Left hindlimb (tissue), 1 donor: ENCODE results near the gene NMRK2.
A peak's percentile ranks its signal among the peaks of the same experiment; 100 is the strongest.
"Not testable (repeated sequence)": the region's sequence is repeated elsewhere in the genome, so short reads cannot be mapped to it uniquely, and the experiment has no call there.

Source experiments
- DNase-seq: peaks from one replicate; pipeline ENCODE4 v3.0.0-alpha.2; 2018

NMRK2 gene

GRCh38 chr19:3964256-3965194, 31.7 kb downstream of the NMRK2 start:
- DNase-seq, result no peak

- no peak for DNase-seq
These were observed 33.5 kb downstream of the NMRK2 start for GRCh38 chr19:3966051-3967017.

- DNase-seq, result not testable (repeated sequence)
These were observed 35.1 kb downstream of the NMRK2 start for GRCh38 chr19:3967983-3968382.

DNA sequence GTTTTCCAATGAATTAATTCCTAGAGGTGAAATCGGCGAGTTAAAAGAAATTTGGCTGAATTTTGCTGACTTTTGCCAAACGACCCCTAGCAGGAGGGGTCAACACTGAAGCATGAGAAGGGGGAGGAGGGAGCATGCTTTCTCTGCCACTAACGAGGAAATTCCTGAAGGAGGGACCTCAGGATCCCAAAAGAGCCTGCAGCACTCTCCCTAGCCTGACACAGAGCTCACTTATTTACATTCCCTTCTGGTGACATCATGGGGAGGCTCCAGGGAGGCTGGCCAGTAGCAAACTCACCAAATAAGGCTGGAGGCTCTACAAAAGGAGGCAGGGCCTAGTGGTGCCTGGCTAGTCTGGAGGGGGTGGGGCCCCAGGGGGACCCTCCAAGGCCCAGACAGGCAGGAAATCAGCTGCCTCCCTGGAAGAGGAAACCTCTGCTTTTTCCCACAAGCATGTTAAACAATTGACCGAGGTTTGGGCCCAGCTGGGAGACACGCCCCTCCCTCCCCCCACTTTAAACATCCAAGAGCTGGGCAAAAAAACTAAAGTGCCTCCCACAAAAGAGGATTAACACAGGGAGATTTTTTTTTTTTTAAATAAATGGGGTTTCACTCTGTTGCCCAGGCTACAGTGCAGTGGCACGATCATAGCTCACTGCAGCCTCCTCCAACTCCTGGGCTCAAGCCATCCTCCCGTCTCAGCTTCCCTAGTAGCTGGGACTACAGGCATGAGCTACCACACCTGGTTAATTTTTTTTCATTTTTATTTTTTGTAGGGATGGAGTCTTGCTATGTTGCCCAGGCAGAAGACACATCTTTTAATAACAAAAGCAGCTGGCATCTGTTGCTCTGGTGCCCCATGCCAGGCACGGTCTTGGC, 35.9 kb downstream of the NMRK2 start:
- DNase-seq, result peak; percentile 90

DNA sequence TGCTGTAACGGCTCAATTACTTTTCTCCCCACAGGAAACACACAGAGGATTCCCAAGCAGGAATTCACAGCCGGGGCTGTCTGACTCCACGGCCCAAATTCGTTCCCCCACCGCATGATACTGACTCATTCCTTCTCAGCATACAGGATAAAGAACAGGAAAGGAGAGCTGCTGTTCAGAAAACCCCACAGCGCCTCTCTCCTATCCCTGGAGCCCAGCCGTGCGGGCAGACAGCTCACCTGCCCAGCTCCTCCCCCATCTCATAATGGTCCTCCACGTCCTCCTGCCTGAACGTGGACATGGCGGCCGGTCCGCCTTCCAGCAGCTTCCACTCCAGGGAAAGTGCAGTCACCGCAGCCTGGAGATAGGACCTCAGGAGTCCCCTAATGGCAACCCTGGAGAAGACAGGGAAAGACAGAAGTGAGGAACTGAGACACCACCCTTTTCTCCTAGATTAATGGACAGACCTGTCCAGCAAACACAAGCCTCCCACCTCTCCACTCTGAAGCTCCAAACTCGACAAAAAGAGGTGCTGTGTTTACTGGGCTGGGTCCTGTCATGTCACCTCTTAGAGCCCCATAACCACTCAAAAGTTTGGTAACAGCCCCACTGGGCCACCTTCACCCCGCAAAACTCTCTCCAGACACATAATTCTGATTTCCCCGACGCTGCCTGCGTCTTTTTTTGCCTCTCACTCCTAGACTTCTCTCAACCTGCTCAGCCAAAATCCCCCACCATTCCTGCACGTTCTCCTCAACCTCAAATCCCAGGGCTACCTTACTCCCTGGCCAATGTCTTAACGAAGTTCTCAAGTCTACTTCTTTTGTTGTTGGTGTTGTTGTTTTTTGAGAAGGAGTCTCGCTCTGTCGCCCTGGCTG, 36.8 kb downstream of the NMRK2 start:
- no peak for DNase-seq

GRCh38 chr19:3970313-3970807, 37.5 kb downstream of the NMRK2 start:
- no peak for DNase-seq

DNA sequence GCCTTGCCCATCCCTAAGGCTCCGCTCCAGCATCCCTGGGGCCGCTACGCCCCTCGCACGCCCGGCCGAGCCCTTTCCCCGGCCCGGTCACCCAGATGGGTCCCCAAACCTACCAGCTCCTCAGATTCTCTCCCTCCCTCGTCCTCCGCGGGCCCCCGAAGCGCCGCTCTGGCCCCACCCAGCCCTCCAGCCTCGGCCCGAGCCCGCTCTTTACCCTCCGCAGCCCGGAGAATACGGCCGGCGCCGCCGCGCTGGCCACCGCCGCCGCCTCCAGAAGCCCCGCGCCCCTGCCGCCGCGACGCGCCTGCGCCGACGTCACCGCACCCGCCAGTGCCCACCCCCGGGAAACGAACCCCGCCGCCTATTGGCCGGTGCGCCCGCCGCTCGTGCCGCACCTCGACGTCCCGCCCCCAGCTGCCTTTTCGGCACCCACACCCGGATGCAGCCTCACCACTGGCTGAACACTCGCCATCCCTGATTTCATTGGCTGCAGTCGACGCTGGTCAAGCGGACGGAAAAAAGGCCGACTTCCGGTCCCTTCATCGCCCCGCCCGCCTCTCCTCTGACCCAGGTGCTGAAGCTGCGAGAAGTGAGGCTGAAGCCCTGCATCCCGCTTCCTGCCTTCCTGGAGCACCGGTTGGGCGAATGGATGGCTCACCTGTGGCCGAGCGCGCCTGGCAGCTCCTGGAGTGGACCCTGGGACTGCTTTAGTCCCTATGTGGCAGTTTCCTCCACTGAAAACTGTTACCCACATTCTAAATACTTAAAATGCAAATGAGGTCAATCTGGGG, 38.1 kb downstream of the NMRK2 start, which contains the start of gene DAPK3:
TSS of gene DAPK3 (minus strand) at position 292 of the 791 bp plus-strand sequence. CDS start 1,364 bp downstream, outside the sequence.
- DNase-seq, result peak; percentile 98

GRCh38 chr19:3975144-3975543, 42.3 kb downstream of the NMRK2 start:
- DNase-seq, result no peak

DNA sequence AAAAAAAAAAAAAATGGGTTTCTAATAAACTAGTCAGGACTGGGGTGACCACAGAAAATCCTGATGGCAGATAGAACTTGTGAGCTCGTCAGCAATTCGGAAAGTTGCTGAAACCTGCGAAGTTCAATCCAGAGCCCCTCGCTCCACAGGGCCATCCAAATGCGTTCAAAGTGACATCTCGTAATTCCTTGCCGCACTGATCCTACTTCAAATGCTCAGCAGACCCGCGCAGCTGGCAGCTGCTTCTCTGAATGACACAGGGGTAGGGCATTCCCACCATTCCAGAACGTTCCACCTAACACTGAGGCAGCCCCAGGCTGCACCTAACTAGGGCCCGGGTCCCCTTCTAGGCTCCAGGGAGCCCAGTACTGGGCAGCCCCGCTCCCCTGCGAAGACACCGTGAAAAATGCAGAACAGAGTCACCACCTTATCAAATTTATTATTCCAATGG, 42.8 kb downstream of the NMRK2 start:
- no peak for DNase-seq

- no peak for DNase-seq
These were observed 43.8 kb downstream of the NMRK2 start for GRCh38 chr19:3976495-3977241.

- no peak for DNase-seq
These were observed 44.6 kb downstream of the NMRK2 start for GRCh38 chr19:3977242-3978143.

- no peak for DNase-seq
These were observed 45.3 kb downstream of the NMRK2 start for GRCh38 chr19:3978145-3978544.

- DNase-seq, result no peak
These were observed 46.4 kb downstream of the NMRK2 start for GRCh38 chr19:3979289-3979673.

GRCh38 chr19:3979674-3980352, 46.9 kb downstream of the NMRK2 start:
- no peak for DNase-seq

DNA sequence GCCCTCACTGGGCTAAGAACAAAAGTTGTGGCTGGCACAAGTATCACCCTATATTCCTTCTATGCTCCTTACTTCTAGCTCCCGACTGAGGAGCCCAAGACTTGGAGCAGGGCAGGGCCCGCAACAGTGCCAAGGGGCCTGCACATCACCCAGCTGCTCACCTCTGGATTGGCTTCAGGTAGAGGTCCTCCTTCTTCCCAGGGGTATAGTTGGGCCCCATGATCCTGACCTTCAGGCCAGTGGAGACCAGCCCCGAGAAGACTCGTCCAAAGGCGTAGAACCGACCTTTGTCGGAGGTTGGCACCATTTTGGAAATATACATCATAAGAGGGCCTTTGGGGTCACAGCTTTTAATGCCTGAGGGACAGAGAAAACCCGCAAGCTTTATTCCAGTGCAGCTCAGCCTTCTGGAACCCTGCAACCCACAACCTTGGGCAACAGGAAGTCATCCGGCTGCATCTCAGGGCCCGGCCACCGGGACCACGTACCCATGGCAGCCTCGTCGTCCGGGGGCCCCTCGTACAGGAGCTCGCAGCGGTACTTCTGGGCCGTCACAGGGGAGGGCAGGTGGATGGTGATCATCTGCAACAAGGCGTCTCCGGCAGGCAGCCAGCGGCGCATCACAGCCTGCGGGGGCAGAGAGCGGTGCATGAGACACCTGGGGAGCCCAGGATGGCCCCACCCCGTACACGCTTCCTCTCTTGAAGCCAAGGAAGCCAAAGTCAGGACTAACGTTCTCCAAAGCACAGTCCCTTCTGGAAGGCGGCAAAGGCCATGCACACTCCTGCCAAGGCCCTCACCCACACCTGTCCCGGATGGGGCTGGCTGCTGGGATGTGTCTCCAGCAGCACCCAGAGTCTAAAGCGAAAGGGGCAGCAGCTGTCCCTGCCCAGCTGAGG, 47.7 kb downstream of the NMRK2 start:
- no peak for DNase-seq

- no peak for DNase-seq
These were observed 48.5 kb downstream of the NMRK2 start for GRCh38 chr19:3981373-3981735.
